Fibroblast of villous mesenchyme (primary cell): ENCODE measurements around the gene PRADC1. TPM values are rescaled to one million over a fixed set of nuclear protein-coding genes. Genes with fewer than 3 reads are reported as not detected.

Experiments used
- total RNA-seq: library from RNA; depleted of rRNA; stranded (reverse); fragments of >200 nt; gene quantifications from 2 replicates; pipeline ENCODE4 v1.2.3, GENCODE V29; 2012

PRADC1 gene
- total RNA-seq, 1 donor, result 18.1 TPM

Other genes starting within 250 kb of the PRADC1 start
- gene SFXN5, start 161.5 kb downstream of the PRADC1 start, total RNA-seq, result 12.1 and 16.8 TPM in 2 replicates
- gene RAB11FIP5, start 120.3 kb downstream of the PRADC1 start, total RNA-seq, result 31.5 and 37.7 TPM in 2 replicates
- not detected in 2 replicates for gene NOTO, start 30.7 kb downstream of the PRADC1 start, total RNA-seq
- gene SMYD5, start 19.0 kb downstream of the PRADC1 start, total RNA-seq, result 20.7 and 20.9 TPM in 2 replicates
- 247 and 330 TPM in 2 replicates for gene CCT7, start 1.1 kb upstream of the PRADC1 start, total RNA-seq
- 1.3 and 1.6 TPM in 2 replicates for gene FBXO41, start 51.2 kb upstream of the PRADC1 start, total RNA-seq
- not detected in 2 replicates for gene EGR4, start 60.3 kb upstream of the PRADC1 start, total RNA-seq
- gene ALMS1, start 152.6 kb upstream of the PRADC1 start, total RNA-seq, result 18.6 and 20.3 TPM in 2 replicates